ENCODE data around the gene TANK. TPM values are rescaled to one million over a fixed set of nuclear protein-coding genes. Genes with fewer than 3 reads are reported as not detected.

The TANK gene
- total and polyA plus RNA-seq, 7 experiments from 2014 or later = 45.5 to 142 (median 61.4) TPM

DNA sequence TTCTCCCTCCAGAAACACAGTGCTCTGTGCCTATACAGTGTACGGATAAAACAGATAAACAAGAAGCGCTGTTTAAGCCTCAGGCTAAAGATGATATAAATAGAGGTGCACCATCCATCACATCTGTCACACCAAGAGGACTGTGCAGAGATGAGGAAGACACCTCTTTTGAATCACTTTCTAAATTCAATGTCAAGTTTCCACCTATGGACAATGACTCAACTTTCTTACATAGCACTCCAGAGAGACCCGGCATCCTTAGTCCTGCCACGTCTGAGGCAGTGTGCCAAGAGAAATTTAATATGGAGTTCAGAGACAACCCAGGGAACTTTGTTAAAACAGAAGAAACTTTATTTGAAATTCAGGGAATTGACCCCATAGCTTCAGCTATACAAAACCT lies 70.7 kb downstream of the TANK start:
- H3K27ac ChIP-seq (ENCODE audit: low read depth, low read length) = no peak overlapping the region
- no peak overlapping the region for H3K4me3 Mint-ChIP-seq
- ATAC-seq (no peak), DNase-seq (no peak)
- H3K36me3 ChIP-seq (ENCODE audit: control insufficient read depth in 2 of 3, insufficient read depth in 3 of 3, low read length in 3 of 3) = peaks cover 13 to 31% (median 18%) of the 10 kb centered on the region in 3 experiments
- no peak overlapping the region for H3K4me3 ChIP-seq (ENCODE audit: low read length)
- H3K4me1 Mint-ChIP-seq = peaks cover 0 to 16% (median 0%) of the 10 kb centered on the region in 7 donors
- ChIA-PET POLR2A (interaction anchor here (2.0 kb wide), 1 partner anchor 11 kb away, joined by 7 read pairs; no protein-coding TSS in a partner anchor), CTCF (interaction anchor here (1.2 to 2.4 kb wide), 3 partner anchors 20 to 43 kb away, joined by 4 to 10 read pairs (median 5); no protein-coding TSS in a partner anchor)
- peaks cover 0 to 33% (median 13%) of the 10 kb centered on the region in 5 donors for H3K36me3 Mint-ChIP-seq
- no peak overlapping the region for H3K27ac Mint-ChIP-seq
- H3K27me3 Mint-ChIP-seq = no peaks in the 10 kb centered on the region
- intact Hi-C loops (cut with micrococcal nuclease) = loop anchor here in 1 of 2 donors (10.0 kb wide), 1 partner anchor 184 kb away; the partner anchor contains the start of gene TBR1
- H3K27me3 ChIP-seq (ENCODE audit: control insufficient read depth in 2 of 2, insufficient read depth in 2 of 2, low read length in 2 of 2) = no peaks in the 10 kb centered on the region
- H3K9me3 Mint-ChIP-seq = no peaks in the 10 kb centered on the region
- peaks cover 0 to 4% of the 10 kb centered on the region in 2 donors for H3K4me1 ChIP-seq (ENCODE audit: control insufficient read depth in 2 of 2, insufficient read depth in 2 of 2, low read length in 2 of 2)
- H3K9me3 ChIP-seq (ENCODE audit: control insufficient read depth in 2 of 3, low read length in 3 of 3) = no peaks in the 10 kb centered on the region

DNA sequence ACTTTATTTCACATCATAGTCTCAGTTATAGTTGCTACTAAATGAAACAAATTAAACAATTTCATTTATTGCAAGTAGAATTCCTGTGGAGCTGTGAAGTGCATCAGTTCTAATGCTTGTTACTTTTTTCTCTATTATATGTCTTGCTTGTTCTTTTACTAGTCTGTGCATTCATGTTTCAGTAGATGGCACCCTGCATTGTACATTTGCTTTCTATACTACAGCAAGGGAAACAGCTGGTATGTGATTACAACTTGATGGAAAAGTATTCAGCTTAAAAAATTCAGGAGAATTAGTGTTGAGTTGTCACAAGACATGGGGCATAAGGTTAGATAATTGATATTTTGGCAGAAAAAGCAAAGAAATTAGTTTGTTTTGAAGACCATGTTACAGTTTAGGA lies 72.3 kb downstream of the TANK start:
- peaks cover 0 to 31% (median 9%) of the 10 kb centered on the region in 5 donors for H3K36me3 Mint-ChIP-seq
- H3K4me1 Mint-ChIP-seq = peaks cover 0 to 28% (median 7%) of the 10 kb centered on the region in 7 donors
- intact Hi-C loops (cut with micrococcal nuclease) = loop anchor here in 1 of 2 donors (10.0 kb wide), 1 partner anchor 182 kb away; the partner anchor contains the start of gene TBR1
- no peaks in the 10 kb centered on the region for H3K9me3 Mint-ChIP-seq
- H3K27ac ChIP-seq (ENCODE audit: low read depth, low read length) = no peak overlapping the region
- peaks cover 7 to 8% of the 10 kb centered on the region in 2 donors for H3K4me1 ChIP-seq (ENCODE audit: control insufficient read depth in 2 of 2, insufficient read depth in 2 of 2, low read length in 2 of 2)
- H3K4me3 ChIP-seq (ENCODE audit: low read length) = no peak overlapping the region
- no peak for DNase-seq
- ChIA-PET POLR2A (interaction anchor here (0.6 to 0.7 kb wide), 2 partner anchors 8 to 32 kb away, joined by 3 read pairs; no protein-coding TSS in a partner anchor), CTCF (interaction anchor here (0.7 to 2.4 kb wide), 5 partner anchors 8 to 714 kb away, joined by 3 to 10 read pairs (median 5); no protein-coding TSS in a partner anchor)
- H3K36me3 ChIP-seq (ENCODE audit: control insufficient read depth in 2 of 3, insufficient read depth in 3 of 3, low read length in 3 of 3) = peaks cover 13 to 28% (median 16%) of the 10 kb centered on the region in 3 experiments
- H3K9me3 ChIP-seq (ENCODE audit: control insufficient read depth in 2 of 3, low read length in 3 of 3) = no peaks in the 10 kb centered on the region
- peak overlapping the region in 1 of 9 donors; percentile 18 for H3K27ac Mint-ChIP-seq
- no peak overlapping the region for H3K4me3 Mint-ChIP-seq
- H3K27me3 ChIP-seq (ENCODE audit: control insufficient read depth in 2 of 2, insufficient read depth in 2 of 2, low read length in 2 of 2) = no peaks in the 10 kb centered on the region
- H3K27me3 Mint-ChIP-seq = no peaks in the 10 kb centered on the region
- ATAC-seq = no peak

DNA sequence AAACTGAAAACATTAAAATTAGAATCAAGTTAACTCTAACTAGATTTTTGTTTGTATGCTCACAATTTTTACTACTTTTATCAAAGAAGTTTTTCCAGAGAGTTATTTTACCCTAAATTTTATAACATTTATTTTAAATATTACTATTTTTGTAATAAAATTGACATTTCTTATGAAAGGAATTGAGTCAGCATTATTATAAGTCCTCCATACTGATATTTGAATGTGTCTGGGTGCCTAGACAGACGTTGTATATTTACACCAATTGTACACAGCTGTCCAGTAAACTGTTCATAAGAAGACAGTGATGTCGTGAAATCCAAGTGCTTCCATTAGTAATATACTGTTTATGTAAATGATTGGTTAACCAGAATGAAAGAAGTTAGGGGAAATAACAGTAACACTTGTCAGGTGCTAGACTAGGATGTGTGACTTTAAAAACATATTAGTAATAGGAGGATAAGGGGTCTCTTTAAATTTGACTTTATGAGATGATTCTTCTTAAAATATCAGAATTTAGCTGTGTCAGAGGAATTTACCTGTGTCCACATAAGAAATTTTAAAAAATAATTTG lies 73.7 kb downstream of the TANK start:
- intact Hi-C loops (cut with micrococcal nuclease) = loop anchor here in 1 of 2 donors (10.0 kb wide), 1 partner anchor 181 kb away; the partner anchor contains the start of gene TBR1
- Mint-ChIP-seq H3K9me3 (no peaks in the 10 kb centered on the region), H3K27me3 (no peaks in the 10 kb centered on the region), H3K27ac (no peak overlapping the region), H3K4me1 (peaks cover 0 to 32% (median 14%) of the 10 kb centered on the region in 7 donors), H3K4me3 (no peak overlapping the region), H3K36me3 (peaks cover 0 to 23% (median 9%) of the 10 kb centered on the region in 5 donors)
- Histone ChIP-seq H3K9me3 (ENCODE audit: control insufficient read depth in 2 of 3, low read length in 3 of 3) (no peaks in the 10 kb centered on the region), H3K27ac (ENCODE audit: low read depth, low read length) (no peak overlapping the region), H3K27me3 (ENCODE audit: control insufficient read depth in 2 of 2, insufficient read depth in 2 of 2, low read length in 2 of 2) (no peaks in the 10 kb centered on the region), H3K4me3 (ENCODE audit: low read length) (no peak overlapping the region), H3K4me1 (ENCODE audit: control insufficient read depth in 2 of 2, insufficient read depth in 2 of 2, low read length in 2 of 2) (peaks cover 7 to 8% of the 10 kb centered on the region in 2 donors), H3K36me3 (ENCODE audit: control insufficient read depth in 2 of 3, insufficient read depth in 3 of 3, low read length in 3 of 3) (peaks cover 8 to 16% (median 12%) of the 10 kb centered on the region in 3 experiments)
- POLR2A ChIA-PET = interaction anchor here (0.7 to 1.7 kb wide), 3 partner anchors 9 to 921 kb away, joined by 3 to 4 read pairs (median 3); no protein-coding TSS in a partner anchor
- CTCF ChIA-PET = interaction anchor here (0.8 to 1.1 kb wide), 3 partner anchors 9 to 40 kb away, joined by 3 read pairs; no protein-coding TSS in a partner anchor
- ATAC-seq (no peak), DNase-seq (no peak)

DNA sequence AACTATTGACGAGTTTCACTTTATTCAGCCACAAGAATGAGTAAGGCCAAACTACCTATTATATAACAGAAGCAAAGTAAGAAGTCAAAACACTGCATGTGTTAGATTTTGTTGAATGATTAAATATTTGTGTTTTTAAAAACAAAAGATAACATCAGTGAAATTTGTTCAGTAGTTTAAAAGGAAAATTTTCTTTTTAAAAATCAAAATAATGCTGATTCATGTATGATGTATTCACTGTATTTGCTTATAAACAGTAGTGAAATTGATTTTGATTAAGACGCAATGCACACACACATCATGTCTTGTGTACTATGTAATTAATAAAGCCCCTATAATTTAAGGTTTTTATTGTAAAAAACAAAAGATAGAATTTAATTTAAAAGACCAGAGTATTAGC lies 74.4 kb downstream of the TANK start:
- ChIA-PET POLR2A (interaction anchor here (1.7 kb wide), 1 partner anchor 8 kb away, joined by 4 read pairs; no protein-coding TSS in a partner anchor), CTCF (interaction anchor here (0.6 to 1.1 kb wide), 2 partner anchors 9 to 39 kb away, joined by 3 to 8 read pairs; no protein-coding TSS in a partner anchor)
- intact Hi-C loops (cut with micrococcal nuclease) = loop anchor here (5.0 to 10.0 kb wide), 3 partner anchors 180 to 1083 kb away; partner anchors contain the start of genes TBR1 (in 2 of the 2) and IFIH1 (in 1 of the 2)
- Mint-ChIP-seq H3K9me3 (no peaks in the 10 kb centered on the region), H3K27me3 (no peaks in the 10 kb centered on the region), H3K27ac (no peak overlapping the region), H3K4me1 (peaks cover 0 to 32% (median 14%) of the 10 kb centered on the region in 7 donors), H3K36me3 (peaks cover 0 to 22% (median 9%) of the 10 kb centered on the region in 5 donors), H3K4me3 (no peak overlapping the region)
- H3K4me1 ChIP-seq (ENCODE audit: control insufficient read depth in 2 of 2, insufficient read depth in 2 of 2, low read length in 2 of 2) = peaks cover 7 to 8% of the 10 kb centered on the region in 2 donors
- peaks cover 6 to 12% (median 12%) of the 10 kb centered on the region in 3 experiments for H3K36me3 ChIP-seq (ENCODE audit: control insufficient read depth in 2 of 3, insufficient read depth in 3 of 3, low read length in 3 of 3)
- H3K4me3 ChIP-seq (ENCODE audit: low read length) = no peak overlapping the region
- no peaks in the 10 kb centered on the region for H3K9me3 ChIP-seq (ENCODE audit: control insufficient read depth in 2 of 3, low read length in 3 of 3)
- no peak overlapping the region for H3K27ac ChIP-seq (ENCODE audit: low read depth, low read length)
- H3K27me3 ChIP-seq (ENCODE audit: control insufficient read depth in 2 of 2, insufficient read depth in 2 of 2, low read length in 2 of 2) = no peaks in the 10 kb centered on the region
- ATAC-seq (no peak), DNase-seq (no peak)

DNA sequence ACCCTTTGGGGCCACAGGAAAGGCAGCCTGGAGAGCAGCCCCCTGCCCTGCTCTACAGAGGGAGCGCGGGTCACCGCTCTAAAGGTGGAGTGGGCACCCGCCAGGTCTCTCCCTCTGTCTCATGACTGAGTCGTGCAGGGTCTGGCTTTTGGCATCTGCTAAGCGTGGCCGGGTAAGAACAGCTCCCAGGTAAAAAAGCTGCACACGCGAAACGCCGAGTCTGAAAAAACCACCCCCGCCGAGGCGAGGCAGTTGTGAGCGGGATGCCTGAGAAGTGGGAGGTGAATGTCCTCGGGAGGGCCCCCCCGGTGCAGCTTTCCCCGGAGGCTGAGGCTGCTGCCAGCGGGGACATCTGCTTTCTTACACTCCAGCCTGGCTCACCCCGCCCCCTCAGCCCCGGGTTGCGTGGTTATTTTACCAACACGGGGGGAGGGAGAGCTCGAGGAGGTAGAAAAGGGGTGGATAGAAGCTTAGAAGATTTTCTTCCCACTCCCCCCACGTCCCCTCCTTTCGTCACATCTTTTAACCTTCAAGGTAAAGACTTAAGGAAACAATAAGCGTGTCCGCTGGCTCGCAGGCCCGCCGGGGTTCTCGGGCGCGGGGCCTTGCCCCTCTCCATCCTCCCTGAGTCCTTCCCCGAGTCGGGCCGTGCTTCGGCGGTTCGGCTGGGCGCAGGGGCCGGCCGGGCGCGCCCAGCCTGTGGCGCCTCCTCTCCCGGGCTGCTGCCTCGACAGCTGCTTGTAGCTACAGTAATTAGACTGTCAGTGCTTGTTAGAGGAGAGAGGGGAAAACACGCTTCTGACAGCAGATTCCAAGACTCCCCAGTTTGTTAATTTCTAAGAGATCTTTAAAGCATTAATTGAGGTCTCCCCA lies 77.4 kb downstream of the TANK start:
- intact Hi-C loops (cut with micrococcal nuclease) = loop anchor here (1.0 to 10.0 kb wide), 7 partner anchors 11 to 1080 kb away; partner anchors contain the start of genes TBR1 (in 2 of the 2) and IFIH1 (in 1 of the 2)
- peak overlapping the region; percentile 76 for H3K4me3 ChIP-seq (ENCODE audit: low read length)
- POLR2A ChIA-PET = interaction anchor here (0.7 to 1.4 kb wide), 5 partner anchors 9 to 13 kb away, joined by 3 to 6 read pairs (median 3); no protein-coding TSS in a partner anchor

More for the DNA sequence above, 77.4 kb downstream of the TANK start:
- DNase-seq (peak; percentile 23 to 68 (median 47)), ATAC-seq (peak; percentile 71)
- no peaks in the 10 kb centered on the region for H3K36me3 ChIP-seq (ENCODE audit: control insufficient read depth in 2 of 3, insufficient read depth in 3 of 3, low read length in 3 of 3)
- Mint-ChIP-seq H3K27ac (peak overlapping the region; percentile 39 to 90 (median 84)), H3K9me3 (no peaks in the 10 kb centered on the region), H3K27me3 (no peaks in the 10 kb centered on the region), H3K36me3 (peaks cover 0 to 14% (median 0%) of the 10 kb centered on the region in 5 donors), H3K4me3 (peak overlapping the region; percentile 83 to 98 (median 95)), H3K4me1 (peaks cover 14 to 38% (median 32%) of the 10 kb centered on the region in 7 donors)
- H3K9me3 ChIP-seq (ENCODE audit: control insufficient read depth in 2 of 3, low read length in 3 of 3) = no peaks in the 10 kb centered on the region
- peak overlapping the region; percentile 43 for H3K27ac ChIP-seq (ENCODE audit: low read depth, low read length)
- CTCF ChIA-PET = interaction anchor here (0.8 to 1.5 kb wide), 3 partner anchors 13 to 36 kb away, joined by 3 to 6 read pairs (median 3); no protein-coding TSS in a partner anchor
- H3K4me1 ChIP-seq (ENCODE audit: control insufficient read depth in 2 of 2, insufficient read depth in 2 of 2, low read length in 2 of 2) = peaks cover 8 to 16% of the 10 kb centered on the region in 2 donors
- H3K27me3 ChIP-seq (ENCODE audit: control insufficient read depth in 2 of 2, insufficient read depth in 2 of 2, low read length in 2 of 2) = no peaks in the 10 kb centered on the region
